ENCODE results near the gene MOV10L1.
"Not testable (repeated sequence)": the region's sequence is repeated elsewhere in the genome, so short reads cannot be mapped to it uniquely, and the experiment has no call there.

The MOV10L1 gene

GRCh38 chr22:50105208-50106100 is 15.6 kb downstream of the MOV10L1 start:
- no peak for DNase-seq

DNA sequence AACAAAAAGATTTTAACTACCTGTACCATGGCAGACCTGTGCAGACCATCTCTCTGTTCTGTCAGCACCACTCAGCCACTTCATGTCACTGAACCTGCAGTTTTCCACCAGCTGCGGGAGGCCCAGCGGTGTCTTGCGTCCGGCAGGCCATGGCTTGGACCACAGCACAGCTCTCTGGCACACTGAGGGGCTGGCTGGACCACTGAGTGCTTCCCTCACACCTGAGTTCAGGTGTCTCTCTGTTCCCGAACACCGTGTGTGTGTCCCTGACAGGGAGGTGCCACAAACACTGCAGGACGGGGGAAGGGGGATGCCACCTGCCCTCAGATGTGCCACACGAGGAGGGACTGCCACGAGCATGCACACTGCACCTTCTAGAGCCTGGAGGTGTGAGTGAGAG is 17.7 kb downstream of the MOV10L1 start:
- no peak for DNase-seq

GRCh38 chr22:50111056-50111455 is 21.2 kb downstream of the MOV10L1 start:
- DNase-seq: no peak

DNA sequence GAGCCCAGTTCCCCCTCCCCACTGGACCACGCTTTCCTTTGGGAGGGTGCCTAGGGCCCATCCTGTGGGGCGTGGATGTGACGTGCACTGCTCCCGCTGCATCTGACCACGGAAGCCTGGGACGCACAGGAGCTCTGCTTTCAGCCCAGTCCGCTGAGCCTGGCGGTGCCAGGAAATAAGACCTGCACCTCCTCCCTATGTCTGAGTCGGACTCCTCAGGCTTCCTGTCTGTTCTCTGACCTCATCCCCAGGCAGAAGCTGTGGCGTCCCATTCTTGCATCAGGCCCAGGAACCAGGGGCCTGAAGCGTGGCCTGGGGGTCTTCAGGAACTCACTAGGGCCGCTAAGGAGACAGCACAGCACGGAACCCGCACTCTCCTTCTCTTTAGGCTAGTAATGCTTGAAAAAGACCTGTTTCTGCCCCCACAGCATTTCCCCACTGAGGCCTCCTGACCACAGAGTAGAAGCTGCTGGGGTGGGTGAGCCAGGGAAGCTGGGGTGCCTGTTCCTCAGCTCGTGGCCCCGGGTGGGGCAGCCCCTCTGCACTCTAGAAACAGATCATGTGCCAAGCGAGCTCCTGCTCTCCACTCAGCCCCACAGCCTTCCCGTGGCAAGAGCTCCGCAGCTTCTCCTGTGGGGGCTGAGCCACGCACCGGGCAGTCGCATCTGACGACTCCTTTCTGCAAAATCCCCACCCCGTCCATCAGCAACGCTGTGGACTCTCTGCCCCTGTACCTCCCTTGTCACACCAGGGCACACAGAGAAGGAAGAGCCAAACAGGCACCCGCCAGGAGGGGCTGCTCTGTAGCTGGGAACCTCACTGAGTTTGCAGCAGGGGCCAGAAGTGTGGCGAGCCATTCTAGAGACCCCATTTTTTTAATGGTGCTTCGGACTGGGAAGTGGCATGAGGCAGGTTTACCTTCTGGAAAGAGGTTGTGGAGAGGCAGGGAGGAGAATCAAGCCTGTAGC is 22.6 kb downstream of the MOV10L1 start:
- no peak for DNase-seq

DNA sequence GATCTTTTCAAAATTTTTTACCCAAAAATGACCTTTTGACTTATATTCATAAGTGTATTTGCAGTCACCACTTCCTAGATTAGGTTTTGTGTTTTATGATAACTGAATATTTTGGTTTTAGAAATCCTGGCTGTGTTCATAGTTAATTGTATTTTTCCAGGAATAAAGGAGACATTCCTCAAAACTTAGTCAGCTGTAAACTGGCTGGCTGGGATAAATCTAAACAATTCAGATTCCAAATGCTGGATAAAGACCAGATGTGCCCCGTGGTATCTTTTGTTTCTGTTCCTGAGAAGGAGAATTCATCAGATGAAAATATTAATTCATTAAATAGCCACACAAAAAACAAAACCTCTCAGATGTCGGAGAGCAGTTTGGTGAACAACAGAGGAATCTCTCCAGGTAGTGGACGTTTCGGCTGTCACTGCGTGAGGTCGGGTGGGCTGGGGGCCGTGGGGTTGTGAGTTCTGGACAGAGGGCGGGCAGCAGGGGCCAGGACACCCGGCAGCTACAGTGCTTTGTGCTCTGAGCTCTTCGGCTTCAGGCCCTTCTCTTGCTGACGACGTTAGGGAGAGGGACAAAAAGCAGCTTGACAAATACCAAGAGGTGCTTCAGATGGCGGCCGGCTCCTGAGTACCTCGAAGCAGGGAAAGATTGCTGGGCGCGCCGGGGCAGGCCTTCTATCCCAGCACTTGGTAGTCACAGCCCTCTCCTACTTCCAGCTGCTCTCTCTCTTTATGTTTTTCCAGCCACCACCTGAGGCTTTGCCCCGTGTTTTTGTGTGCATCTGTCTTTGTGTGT is 24.6 kb downstream of the MOV10L1 start:
- DNase-seq: no peak

DNA sequence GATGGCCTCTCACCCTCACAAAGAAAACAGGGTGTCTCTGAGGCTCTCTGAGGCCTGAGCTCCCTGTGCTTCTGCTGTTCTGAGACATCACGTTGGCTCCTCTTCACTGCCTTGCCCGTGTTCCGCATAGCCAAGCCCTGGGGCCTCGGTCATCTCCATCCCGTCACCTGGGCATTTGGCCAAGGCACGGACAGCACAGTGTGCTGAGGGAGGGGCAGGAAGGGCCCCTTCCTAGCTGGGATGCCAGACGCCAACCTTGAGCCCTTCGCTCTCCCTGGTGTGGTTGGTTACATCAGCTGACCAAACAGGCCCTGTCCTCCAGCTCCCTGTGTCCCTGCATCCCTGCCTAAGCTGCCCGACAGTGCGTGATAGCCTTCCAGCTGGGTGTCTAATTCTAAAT is 25.9 kb downstream of the MOV10L1 start:
- no peak for DNase-seq

DNA sequence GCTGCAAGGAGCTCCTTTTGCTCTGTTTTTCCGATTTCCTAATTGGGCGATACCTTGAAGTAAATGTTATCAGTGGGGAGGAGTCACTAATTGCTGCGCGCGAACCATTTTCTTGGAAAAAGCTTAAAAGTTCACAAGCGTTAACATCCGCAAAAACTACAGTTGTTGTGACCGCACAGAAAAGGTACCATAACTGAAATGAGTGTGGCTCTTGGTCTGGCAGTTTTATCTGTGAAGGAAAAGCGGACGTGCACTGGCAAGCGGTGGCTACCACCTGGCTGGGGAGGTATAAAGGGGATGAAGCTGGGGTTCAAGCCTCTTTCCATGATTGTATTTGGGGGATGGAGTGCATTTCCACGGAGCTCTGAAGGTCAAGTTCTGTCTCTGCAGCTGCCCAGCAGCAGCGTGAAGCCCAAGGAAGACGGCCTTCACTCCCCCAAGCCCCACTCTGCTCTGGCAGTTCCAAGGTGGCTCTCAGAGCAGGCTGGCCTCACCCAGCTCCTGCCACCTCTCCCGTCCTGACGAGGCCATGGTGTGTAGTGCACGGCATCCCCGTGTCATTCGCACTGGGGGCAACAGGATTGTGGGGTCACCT is 27.5 kb downstream of the MOV10L1 start:
- no peak for DNase-seq

DNA sequence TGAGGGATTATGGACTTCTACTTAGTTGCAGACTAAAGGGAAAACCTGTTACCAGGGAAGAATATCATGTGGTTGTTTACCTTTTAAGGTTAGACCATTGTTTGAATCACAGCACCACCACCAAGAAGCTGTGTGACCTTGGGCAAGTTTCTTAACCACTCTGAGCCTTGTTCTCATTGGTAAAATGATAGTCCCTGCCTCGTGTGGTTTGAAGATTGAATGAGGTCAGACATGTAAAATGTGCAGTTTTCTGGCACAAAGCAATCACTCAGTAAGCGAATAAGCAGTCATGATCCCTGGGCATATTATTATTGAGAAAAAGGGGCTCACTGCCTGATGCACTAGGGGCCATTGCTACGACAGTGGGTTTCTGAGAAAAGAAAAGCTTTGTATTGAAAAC is 28.3 kb downstream of the MOV10L1 start:
- no peak for DNase-seq

DNA sequence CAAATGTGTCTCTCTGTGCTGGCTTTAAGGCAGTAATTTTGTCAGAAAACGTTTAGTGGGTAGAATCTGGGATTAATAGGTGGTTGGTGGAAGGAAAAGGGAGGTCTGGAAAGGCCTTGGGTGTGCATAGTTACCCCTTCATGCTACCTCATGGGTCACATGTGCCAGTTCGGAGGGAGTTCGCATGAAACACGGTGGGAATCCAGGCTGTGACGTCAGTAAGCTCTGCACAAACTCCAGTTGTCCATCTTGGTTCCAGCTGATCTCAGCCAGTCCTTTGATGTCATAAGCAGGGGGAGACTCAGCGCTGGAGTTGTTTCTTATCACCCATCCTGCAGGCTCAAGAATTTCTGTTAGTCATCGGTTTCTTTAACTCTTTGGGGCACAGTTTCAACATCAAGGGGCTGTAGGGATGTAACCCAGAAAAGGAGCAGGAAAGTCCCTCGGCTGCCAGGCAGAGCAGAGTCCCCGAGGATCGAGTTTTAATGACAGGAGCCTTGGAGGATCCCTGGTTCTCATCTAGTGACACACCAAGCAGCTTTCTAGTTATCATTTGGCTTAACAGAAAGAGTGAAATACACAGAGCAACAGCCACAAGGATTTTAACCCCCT is 28.9 kb downstream of the MOV10L1 start:
- DNase-seq: no peak

DNA sequence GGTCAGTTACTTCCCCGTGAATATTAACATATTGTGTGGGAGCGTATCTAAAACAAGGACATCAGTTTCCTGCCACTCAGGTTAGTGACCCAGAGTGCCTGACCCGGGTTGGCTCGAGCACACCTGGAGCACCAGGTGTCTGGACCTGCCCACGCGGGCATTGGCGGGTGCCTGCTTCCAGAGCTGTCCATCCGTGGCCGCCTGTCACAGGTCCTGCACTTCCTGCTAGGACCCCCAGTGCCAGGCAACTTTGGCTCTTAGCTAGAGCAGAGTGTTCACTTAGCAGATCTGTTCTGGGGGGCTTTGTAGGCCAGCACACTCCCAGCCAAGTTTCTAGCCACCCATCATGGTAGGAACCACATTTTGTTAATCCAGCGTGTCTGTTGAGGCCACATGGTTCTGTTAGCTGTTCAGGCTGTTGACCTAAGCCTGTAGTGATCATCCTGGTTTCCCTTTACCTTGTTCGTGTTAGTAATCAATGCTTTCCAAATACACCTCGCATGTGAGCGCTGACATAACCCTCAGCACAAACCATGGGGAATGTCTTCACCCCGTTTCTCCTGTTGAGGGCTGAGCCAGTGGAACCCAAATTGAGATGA is 29.5 kb downstream of the MOV10L1 start:
- DNase-seq: no peak

GRCh38 chr22:50119768-50120251 is 30.0 kb downstream of the MOV10L1 start:
- peak; percentile 57 for DNase-seq

DNA sequence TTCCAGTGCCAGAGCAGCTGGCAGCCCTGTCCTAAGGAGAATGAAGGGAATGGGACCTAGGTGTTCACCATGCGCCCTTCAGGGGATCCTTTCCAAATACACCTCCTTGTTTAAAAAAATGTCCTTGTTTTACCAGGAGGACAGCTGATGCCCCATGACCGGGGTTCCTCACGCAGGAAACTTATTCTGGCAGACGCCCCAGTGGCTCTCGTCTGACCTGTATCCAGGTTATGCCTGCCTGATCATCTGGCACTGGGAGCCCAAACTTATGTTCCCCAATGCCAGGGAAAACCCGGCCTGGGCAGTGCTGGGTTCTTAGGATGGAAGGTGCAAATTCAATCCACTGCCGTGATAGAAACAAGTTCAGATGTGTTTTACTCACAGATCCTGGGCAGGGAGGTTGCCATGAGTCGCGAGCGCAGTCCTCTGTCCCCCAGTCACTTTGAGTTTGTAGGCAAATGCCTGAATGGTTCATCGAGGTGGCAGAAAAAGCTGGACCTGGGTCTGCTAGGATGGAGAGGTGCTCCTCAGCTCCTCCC is 31.5 kb downstream of the MOV10L1 start:
- DNase-seq: no peak

GRCh38 chr22:50123119-50123518 is 33.3 kb downstream of the MOV10L1 start:
- no peak for DNase-seq

GRCh38 chr22:50125029-50125428 is 35.2 kb downstream of the MOV10L1 start:
- no peak for DNase-seq

GRCh38 chr22:50129121-50129736 is 39.4 kb downstream of the MOV10L1 start:
- DNase-seq: no peak

DNA sequence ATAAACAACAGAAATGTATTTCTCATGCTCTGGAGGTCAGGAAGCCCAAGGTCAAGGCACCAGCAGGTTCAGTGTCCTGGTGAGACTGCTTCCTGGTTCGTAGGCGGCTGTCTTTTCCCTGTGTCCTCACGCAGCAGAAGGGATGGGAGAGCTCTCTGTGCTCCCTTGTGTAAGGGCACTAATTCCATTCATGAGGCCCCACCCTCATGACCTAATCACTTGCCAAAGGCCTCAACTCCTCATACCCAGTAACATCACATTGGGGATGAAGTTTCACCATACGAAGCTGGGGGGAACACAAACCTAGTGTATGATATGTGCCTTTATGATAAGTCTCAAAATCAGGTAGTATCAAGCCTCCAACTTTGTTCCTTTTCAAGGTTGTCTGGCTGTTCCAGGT is 42.1 kb downstream of the MOV10L1 start:
- no peak for DNase-seq

DNA sequence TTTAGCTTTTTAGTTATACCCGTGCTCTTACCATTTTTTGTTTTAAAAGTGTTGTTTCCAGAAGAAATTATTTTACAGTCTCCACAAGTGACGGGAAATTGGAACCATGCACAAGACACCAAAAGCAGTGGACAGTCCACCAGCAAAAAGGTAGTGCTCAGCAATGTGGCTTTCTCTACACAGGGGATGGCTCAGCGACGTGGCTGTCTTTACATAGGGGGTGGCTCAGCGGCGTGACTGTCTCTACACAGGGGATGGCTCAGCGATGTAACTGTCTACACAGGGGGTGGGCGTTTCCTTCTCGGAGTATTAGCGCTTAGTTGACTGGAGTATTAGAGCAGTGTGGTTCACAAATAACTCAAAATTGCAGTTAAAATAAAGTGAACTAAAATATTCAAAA is 44.7 kb downstream of the MOV10L1 start:
- no peak for DNase-seq

GRCh38 chr22:50136581-50137015 is 46.8 kb downstream of the MOV10L1 start:
- DNase-seq: no peak

DNA sequence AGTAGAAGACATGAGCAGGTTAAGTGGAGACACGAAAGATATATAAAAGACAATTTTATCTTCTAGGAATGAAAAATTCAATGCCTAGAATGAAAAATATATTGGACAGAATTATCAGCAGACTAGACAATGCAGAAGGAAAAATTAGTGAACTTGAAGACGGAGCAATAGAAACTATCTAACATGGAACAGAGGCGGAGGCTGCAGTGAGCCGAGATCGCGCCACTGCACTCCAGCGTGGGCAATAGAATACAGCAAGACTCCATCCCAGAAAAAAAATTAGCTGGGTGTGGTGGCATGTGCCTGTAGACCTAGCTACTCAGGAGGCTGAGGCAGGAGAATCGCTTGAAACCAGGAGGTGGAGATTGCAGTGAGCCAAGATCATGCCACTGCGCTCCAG is 47.5 kb downstream of the MOV10L1 start:
- not testable (repeated sequence) for DNase-seq

- DNase-seq: no peak
Observed at GRCh38 chr22:50138041-50138440, 48.2 kb downstream of the MOV10L1 start.

- no peak for DNase-seq
Observed at GRCh38 chr22:50138988-50139387, 49.2 kb downstream of the MOV10L1 start.
